GM08714 (cell line): ENCODE measurements around the gene RAMACL.

ENCODE experiments used
- H3K4me3 ChIP-seq: fragments of 200-500 bp; sonication (Bioruptor generic); 2 replicates; pipeline ENCODE4 v1.5.1; 2014; ENCODE audit warnings: mild to moderate bottlenecking, low read length, inconsistent platforms
- ZNF274 ChIP-seq: IDR thresholded peaks from 2 replicates; pipeline ENCODE4 v1.6.1; 2012; ENCODE audit warnings: mild to moderate bottlenecking, low read depth, low read length

Gene RAMACL

GRCh38 chr6:166534658-166535406 lies 51.6 kb downstream of the RAMACL start:
- no peak for TF ChIP-seq ZNF274

GRCh38 chr6:166533205-166533824 lies 53.2 kb downstream of the RAMACL start:
- TF ChIP-seq ZNF274 = no peak
- H3K4me3 ChIP-seq = no peak overlapping the region

More at GRCh38 chr6:166534658-166535406, 51.6 kb downstream of the RAMACL start:
- H3K4me3 ChIP-seq = no peak overlapping the region
